Activated CD8-positive, alpha-beta T cell treated with anti-CD3 and anti-CD28 coated beads for 36 hours (primary cell): ENCODE measurements around the gene CYP27A1. TPM values are rescaled to one million over a fixed set of nuclear protein-coding genes. Genes with fewer than 3 reads are reported as not detected.

Experiments used
- ATAC-seq: fragments of 200-7000 bp; cut with Tn5 transposase; one replicate; pipeline ENCODE4 v1.10.0; 2021; ENCODE audit warnings: mild to moderate bottlenecking, moderate library complexity
- CTCF ChIA-PET: fragments of 350-600 bp; sonication (Branson Sonifier 250); formaldehyde crosslinking; loops from one replicate; lab custom pipeline; 2021; ENCODE audit warnings: antibody characterized with exemption; lab: Charles Lee
- POLR2A ChIA-PET: fragments of 350-600 bp; sonication (Branson Sonifier 250); formaldehyde crosslinking; loops from one replicate; lab custom pipeline; 2021; ENCODE audit warnings: antibody characterized with exemption; lab: Charles Lee
- DNase-seq: peaks from one replicate; pipeline ENCODE4 v3.0.0-alpha.2; 2020
- H3K27ac Mint-ChIP-seq: one replicate; pipeline ENCODE4 v1.8.0; 2021; ENCODE audit warnings: mild to moderate bottlenecking, mixed read lengths
- H3K27me3 Mint-ChIP-seq: one replicate; pipeline ENCODE4 v1.8.0; 2021; ENCODE audit warnings: mixed read lengths
- H3K36me3 Mint-ChIP-seq: one replicate; pipeline ENCODE4 v1.8.0; 2021; ENCODE audit warnings: low read depth, mixed read lengths
- H3K4me1 Mint-ChIP-seq: one replicate; pipeline ENCODE4 v1.8.0; 2021; ENCODE audit warnings: low read depth, mixed read lengths
- H3K4me3 Mint-ChIP-seq: one replicate; pipeline ENCODE4 v1.8.0; 2021; ENCODE audit warnings: mild to moderate bottlenecking, moderate library complexity, mixed read lengths
- H3K9me3 Mint-ChIP-seq: one replicate; pipeline ENCODE4 v1.8.0; 2021; ENCODE audit warnings: mixed read lengths
- CTCF ChIP-seq: fragments of 200-600 bp; IDR thresholded peaks from one replicate; pipeline ENCODE4 v1.8.0; 2022; ENCODE audit warnings: antibody characterized with exemption, mild to moderate bottlenecking
- intact Hi-C: fragments of 100-400 bp; cut with micrococcal nuclease; formaldehyde crosslinking; loops from one replicate; pipeline ENCODE4 v1.10.0; 2022
- total RNA-seq, 2 experiments: library from RNA; stranded (reverse); gene quantifications; one replicate each; pipeline ENCODE4 v1.2.3, GENCODE V29; 2021

The CYP27A1 gene
- total RNA-seq, 2 experiments from 2014 or later: 0.14 to 0.18 TPM

- ATAC-seq: no peak
- POLR2A ChIA-PET: interaction anchor here (1.1 kb wide), 2 partner anchors 14 to 33 kb away, joined by 3 to 6 read pairs; no protein-coding TSS in a partner anchor
- Mint-ChIP-seq H3K27me3 (peaks cover 12% of the 10 kb centered on the region), H3K4me3 (no peak overlapping the region), H3K36me3 (no peaks in the 10 kb centered on the region), H3K4me1 (no peaks in the 10 kb centered on the region), H3K27ac (no peak overlapping the region), H3K9me3 (no peaks in the 10 kb centered on the region)
- DNase-seq: no peak
- no peak for TF ChIP-seq CTCF
- CTCF ChIA-PET: interaction anchor here (1.7 kb wide), 1 partner anchor 34 kb away, joined by 5 read pairs; no protein-coding TSS in a partner anchor
- intact Hi-C loops: no loop called here
Observed at GRCh38 chr2:218813771-218814460, 32.0 kb downstream of the CYP27A1 start.

- CTCF ChIA-PET: interaction anchor here (1.7 kb wide), 1 partner anchor 33 kb away, joined by 5 read pairs; no protein-coding TSS in a partner anchor
- H3K4me1 Mint-ChIP-seq: no peaks in the 10 kb centered on the region
Observed at GRCh38 chr2:218814540-218815243, 32.7 kb downstream of the CYP27A1 start.

GRCh38 chr2:218815244-218815637, 33.3 kb downstream of the CYP27A1 start:
- Mint-ChIP-seq H3K27ac (no peak overlapping the region), H3K27me3 (peaks cover 10% of the 10 kb centered on the region), H3K9me3 (no peaks in the 10 kb centered on the region), H3K4me1 (no peaks in the 10 kb centered on the region), H3K36me3 (no peaks in the 10 kb centered on the region), H3K4me3 (no peak overlapping the region)
- ATAC-seq (no peak), DNase-seq (no peak)
- ChIA-PET POLR2A (no interaction called here), CTCF (interaction anchor here (1.7 kb wide), 1 partner anchor 32 kb away, joined by 5 read pairs; no protein-coding TSS in a partner anchor)
- TF ChIP-seq CTCF: no peak
- intact Hi-C loops: no loop called here

More at GRCh38 chr2:218814540-218815243, 32.7 kb downstream of the CYP27A1 start:
- Mint-ChIP-seq H3K27me3 (peaks cover 10% of the 10 kb centered on the region), H3K4me3 (no peak overlapping the region), H3K27ac (no peak overlapping the region), H3K9me3 (no peaks in the 10 kb centered on the region), H3K36me3 (no peaks in the 10 kb centered on the region)
- intact Hi-C loops: no loop called here
- POLR2A ChIA-PET: no interaction called here
- DNase-seq (no peak), ATAC-seq (no peak)
- no peak for TF ChIP-seq CTCF

- H3K27me3 Mint-ChIP-seq: peaks cover 10% of the 10 kb centered on the region
- no peak overlapping the region for H3K27ac Mint-ChIP-seq
- ChIA-PET POLR2A (no interaction called here), CTCF (interaction anchor here (1.7 kb wide), 1 partner anchor 32 kb away, joined by 5 read pairs; no protein-coding TSS in a partner anchor)
- no peaks in the 10 kb centered on the region for H3K4me1 Mint-ChIP-seq
- H3K4me3 Mint-ChIP-seq: no peak overlapping the region
- ATAC-seq (no peak), DNase-seq (no peak)
- H3K36me3 Mint-ChIP-seq: no peaks in the 10 kb centered on the region
- H3K9me3 Mint-ChIP-seq: no peaks in the 10 kb centered on the region
- intact Hi-C loops: no loop called here
- no peak for TF ChIP-seq CTCF
Observed at GRCh38 chr2:218815649-218816048, 33.7 kb downstream of the CYP27A1 start.
